Left lung (tissue), 10 donors: Measurements from ENCODE around the gene PRKN. TPM values are rescaled to one million over a fixed set of nuclear protein-coding genes. Genes with fewer than 3 reads are reported as not detected.
A peak's percentile ranks its signal among the peaks of the same experiment; 100 is the strongest.

ENCODE experiments used
- ATAC-seq: fragments of 200-7000 bp; cut with Tn5 transposase; one replicate; pipeline ENCODE4 v1.9.1; 2020; ENCODE audit warnings: moderate library complexity
- DNase-seq, 4 donors: peaks; one replicate each; pipeline ENCODE4 v3.0.0-alpha.2; 2013 to 2020
- H3K27ac ChIP-seq, 2 donors: fragments of 200-600 bp; sonication (generic) in 1 of 2; one replicate each; pipeline versions ENCODE4 v1.5.0 to v1.8.0; 2020 to 2021
- H3K27me3 ChIP-seq, 2 donors: fragments of 200-600 bp; sonication (generic) in 1 of 2; one replicate each; pipeline versions ENCODE4 v1.5.0 to v1.8.0; 2020 to 2021
- H3K36me3 ChIP-seq, 2 donors: fragments of 200-600 bp; sonication (generic) in 1 of 2; one replicate each; pipeline versions ENCODE4 v1.5.0 to v1.8.0; 2020 to 2021
- H3K4me1 ChIP-seq, 2 donors: fragments of 200-600 bp; one replicate each; pipeline ENCODE4 v1.8.0; 2021
- H3K4me3 ChIP-seq, 2 donors: fragments of 200-600 bp; sonication (generic) in 1 of 2; one replicate each; pipeline versions ENCODE4 v1.5.0 to v1.8.0; 2020 to 2021; ENCODE audit warnings: mild to moderate bottlenecking in 1 of 2
- H3K9me3 ChIP-seq, 2 donors: fragments of 200-600 bp; sonication (generic) in 1 of 2; one replicate each; pipeline versions ENCODE4 v1.5.0 to v1.8.0; 2020 to 2021
- intact Hi-C, 2 donors: fragments of 100-400 bp; cut with DNase I; formaldehyde crosslinking; loops; one replicate each; pipeline versions ENCODE4 v1.11.2 to v1.14.2; 2022
- polyA plus RNA-seq, 6 donors: library from polyadenylated mRNA; unstranded; fragments of 120-200 nt; gene quantifications; one replicate each; pipeline ENCODE4 v1.2.1, GENCODE V29; 2013; ENCODE audit not compliant: insufficient read length in 6 of 6
- total RNA-seq, 2 donors: library from RNA; stranded (reverse); fragmentation: NEBNext Ultra II Directional; extraction: Animal tissue kit (Norgen Biotek cat#: 25700); gene quantifications; one replicate each; pipeline ENCODE4 v1.2.1, GENCODE V29; 2021
- TF ChIP-seq, protein P1 (sequence below), 2 donors: fragments of 200-600 bp; sonication (generic) in 1 of 2; IDR thresholded peaks; one replicate each; pipeline versions ENCODE4 v1.5.0 to v1.8.0; 2021; ENCODE audit warnings: antibody characterized with exemption in 2 of 2
- donor health status: DM: no; HTN: yes; CAD: no.
- donor health status: DM: no; HTN: no; CAD: no.

PRKN gene
- total and polyA plus RNA-seq, 8 donors: 1.9 to 4.3 (median 2.5) TPM

DNA sequence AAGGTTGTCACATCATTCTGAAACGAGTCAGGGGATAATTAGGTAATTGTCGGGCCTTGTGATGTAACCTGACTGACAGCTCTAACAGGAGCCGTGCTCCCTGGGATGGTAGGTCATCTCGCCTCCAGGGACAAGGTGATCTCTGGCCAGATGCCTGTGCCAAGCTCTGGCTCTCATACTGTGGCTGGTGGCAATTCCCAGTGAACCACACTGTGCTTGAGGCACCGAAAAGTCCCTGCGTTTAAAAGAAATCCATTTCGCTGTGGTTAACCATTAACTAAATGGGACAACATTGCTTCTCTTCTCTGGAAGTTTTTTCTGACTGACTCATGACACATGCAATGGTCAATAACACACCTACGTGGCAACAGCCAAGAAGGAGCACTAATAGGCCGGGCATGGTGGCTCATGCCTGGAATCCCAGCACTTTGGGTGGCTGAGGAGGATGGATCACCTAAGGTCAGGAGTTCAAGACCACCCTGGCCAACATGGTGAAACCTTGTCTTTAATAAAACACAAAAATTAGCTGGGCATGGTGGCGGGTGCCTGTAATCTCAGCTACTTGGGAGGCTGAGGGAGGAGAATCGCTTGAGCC is 669.2 kb downstream of the PRKN start:
- Histone ChIP-seq H3K9me3 (no peaks in the 10 kb centered on the region), H3K4me1 (no peaks in the 10 kb centered on the region), H3K36me3 (no peaks in the 10 kb centered on the region), H3K27ac (no peak overlapping the region), H3K27me3 (no peaks in the 10 kb centered on the region), H3K4me3 (no peak overlapping the region)
- intact Hi-C loops: no loop called here
- ATAC-seq (peak; percentile 65), DNase-seq (no peak)
- TF ChIP-seq, protein P1, sequence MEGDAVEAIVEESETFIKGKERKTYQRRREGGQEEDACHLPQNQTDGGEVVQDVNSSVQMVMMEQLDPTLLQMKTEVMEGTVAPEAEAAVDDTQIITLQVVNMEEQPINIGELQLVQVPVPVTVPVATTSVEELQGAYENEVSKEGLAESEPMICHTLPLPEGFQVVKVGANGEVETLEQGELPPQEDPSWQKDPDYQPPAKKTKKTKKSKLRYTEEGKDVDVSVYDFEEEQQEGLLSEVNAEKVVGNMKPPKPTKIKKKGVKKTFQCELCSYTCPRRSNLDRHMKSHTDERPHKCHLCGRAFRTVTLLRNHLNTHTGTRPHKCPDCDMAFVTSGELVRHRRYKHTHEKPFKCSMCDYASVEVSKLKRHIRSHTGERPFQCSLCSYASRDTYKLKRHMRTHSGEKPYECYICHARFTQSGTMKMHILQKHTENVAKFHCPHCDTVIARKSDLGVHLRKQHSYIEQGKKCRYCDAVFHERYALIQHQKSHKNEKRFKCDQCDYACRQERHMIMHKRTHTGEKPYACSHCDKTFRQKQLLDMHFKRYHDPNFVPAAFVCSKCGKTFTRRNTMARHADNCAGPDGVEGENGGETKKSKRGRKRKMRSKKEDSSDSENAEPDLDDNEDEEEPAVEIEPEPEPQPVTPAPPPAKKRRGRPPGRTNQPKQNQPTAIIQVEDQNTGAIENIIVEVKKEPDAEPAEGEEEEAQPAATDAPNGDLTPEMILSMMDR (IDR thresholded peaks at IDR 0.05): no peak

- Histone ChIP-seq H3K4me3 (no peak overlapping the region), H3K9me3 (no peaks in the 10 kb centered on the region), H3K36me3 (no peaks in the 10 kb centered on the region), H3K27me3 (no peaks in the 10 kb centered on the region), H3K4me1 (no peaks in the 10 kb centered on the region), H3K27ac (no peak overlapping the region)
- TF ChIP-seq, protein P1 (IDR thresholded peaks at IDR 0.05): no peak
- ATAC-seq (peak; percentile 39), DNase-seq (peak in 2 of 4 donors; percentile 5 to 26)
- intact Hi-C loops: no loop called here
These were observed 670.8 kb downstream of the PRKN start for GRCh38 chr6:162056745-162057144.

DNA sequence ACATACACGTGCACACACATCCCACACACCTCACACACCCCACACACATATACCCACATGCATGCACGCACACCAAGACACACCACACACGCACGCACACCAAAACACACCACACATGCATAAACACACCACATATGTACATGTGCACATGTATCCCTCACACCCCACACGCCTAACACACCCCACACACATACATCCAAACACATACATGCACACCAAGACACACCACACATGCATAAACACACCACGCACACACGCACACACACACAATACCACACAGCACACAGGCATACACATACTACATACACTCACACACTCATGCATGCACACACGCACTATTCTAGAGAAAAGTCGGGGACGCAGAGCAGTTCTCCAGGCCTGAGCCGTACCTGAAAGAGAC is 671.5 kb downstream of the PRKN start:
- TF ChIP-seq, protein P1 (IDR thresholded peaks at IDR 0.05): no peak
- no peak for ATAC-seq
- no peak overlapping the region for H3K4me3 ChIP-seq

DNA sequence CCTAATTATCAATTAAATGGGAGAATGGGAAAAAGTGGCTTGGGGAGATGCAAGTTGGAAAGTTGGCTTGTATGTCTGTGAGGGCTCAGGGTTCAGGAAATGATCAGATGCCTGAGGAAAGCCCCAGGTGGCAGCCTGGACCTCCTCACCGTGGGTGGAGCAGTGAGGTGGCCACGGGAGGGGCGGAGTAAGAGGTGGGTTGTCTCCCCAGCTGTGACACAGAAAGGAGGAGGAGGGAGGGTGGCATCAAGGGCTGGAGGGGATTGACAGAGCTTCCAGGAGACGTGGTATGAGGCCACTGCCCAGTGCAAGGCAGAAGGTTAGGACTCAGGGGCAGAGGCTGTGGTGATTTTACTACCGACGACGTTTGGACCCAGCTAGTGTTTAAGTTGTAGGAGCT is 672.2 kb downstream of the PRKN start:
- intact Hi-C loops: no loop called here
- Histone ChIP-seq H3K36me3 (no peaks in the 10 kb centered on the region), H3K9me3 (peaks cover 0 to 6% of the 10 kb centered on the region in 2 donors), H3K27ac (no peak overlapping the region), H3K4me1 (no peaks in the 10 kb centered on the region), H3K27me3 (no peaks in the 10 kb centered on the region), H3K4me3 (no peak overlapping the region)
- no peak for ATAC-seq
- TF ChIP-seq, protein P1 (IDR thresholded peaks at IDR 0.05): no peak
- DNase-seq: peak in 1 of 4 donors; percentile 22

More for the DNA sequence above, 671.5 kb downstream of the PRKN start:
- no peaks in the 10 kb centered on the region for H3K4me1 ChIP-seq
- H3K9me3 ChIP-seq: peaks cover 0 to 3% of the 10 kb centered on the region in 2 donors
- H3K36me3 ChIP-seq: no peaks in the 10 kb centered on the region
- no peak overlapping the region for H3K27ac ChIP-seq
- intact Hi-C loops: no loop called here
- DNase-seq: no peak
- no peaks in the 10 kb centered on the region for H3K27me3 ChIP-seq

GRCh38 chr6:162053084-162053483 is 674.5 kb downstream of the PRKN start:
- intact Hi-C loops: no loop called here
- Histone ChIP-seq H3K4me1 (no peaks in the 10 kb centered on the region), H3K4me3 (no peak overlapping the region), H3K27ac (no peak overlapping the region), H3K27me3 (no peaks in the 10 kb centered on the region), H3K36me3 (no peaks in the 10 kb centered on the region), H3K9me3 (peaks cover 0 to 6% of the 10 kb centered on the region in 2 donors)
- DNase-seq: no peak
- no peak for ATAC-seq
- TF ChIP-seq, protein P1 (IDR thresholded peaks at IDR 0.05): no peak
